ENCODE results near the gene TMEM150B.

DNA sequence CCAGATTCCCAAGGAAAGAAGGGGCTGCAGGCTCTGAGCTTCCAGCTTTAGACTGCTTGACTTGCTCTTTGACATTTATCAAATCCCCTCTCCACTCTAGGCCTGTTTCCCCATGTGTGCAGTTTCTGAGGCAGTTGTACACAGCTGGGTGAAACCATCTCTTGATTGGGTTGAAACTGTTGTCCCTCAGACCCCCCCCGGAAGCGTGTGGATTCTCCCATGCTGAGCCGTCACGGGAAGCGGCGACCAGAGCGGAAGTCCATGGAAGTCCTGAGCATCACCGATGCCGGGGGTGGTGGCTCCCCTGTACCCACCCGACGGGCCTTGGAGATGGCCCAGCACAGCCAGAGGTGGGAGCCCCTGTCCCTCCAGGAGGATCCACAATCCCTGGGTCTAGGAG lies 21.7 kb downstream of the TMEM150B start:
- no peak for TF ChIP-seq CTCF (IDR thresholded peaks at IDR 0.05; ENCODE audit: low read length)
- TF ChIP-seq EZH2 (IDR thresholded peaks at IDR 0.05; ENCODE audit: borderline replicate concordance, low read length): no peak

Data from OCI-LY1 (cell line).